GM13977 (cell line): ENCODE measurements around the gene F10.

Experiments used
- DNase-seq: peaks from one replicate; pipeline ENCODE4 v3.0.0; 2012; ENCODE audit warnings: low spot score
- CTCF ChIP-seq: IDR thresholded peaks from 2 replicates; pipeline ENCODE4 v1.5.1; 2012; ENCODE audit warnings: mild to moderate bottlenecking, control low read depth; ENCODE audit not compliant: insufficient read depth; ENCODE audit errors: extremely low read depth, missing control alignments
- in situ Hi-C: fragments of 300-500 bp; cut with MboI; formaldehyde crosslinking; loops from one replicate; pipeline ENCODE4 v1.12.0; 2022; ENCODE audit warnings: low sequenced_read_pairs, low pct_unique_long_range_greater_than_20kb, mixed read lengths, inconsistent platforms; ENCODE audit not compliant: unreplicated experiment

The F10 gene

GRCh38 chr13:113086031-113086750 lies 36.4 kb upstream of the F10 start:
- in situ Hi-C loops, result no loop called here
- DNase-seq, result no peak

GRCh38 chr13:113086991-113087922 lies 35.3 kb upstream of the F10 start:
- DNase-seq, result no peak
- in situ Hi-C loops, result no loop called here
- no peak for TF ChIP-seq CTCF

More at GRCh38 chr13:113086031-113086750, 36.4 kb upstream of the F10 start:
- TF ChIP-seq CTCF, result no peak

- in situ Hi-C loops, result no loop called here
- TF ChIP-seq CTCF, result no peak
- DNase-seq, result no peak
Observed at GRCh38 chr13:113087923-113088690, 34.5 kb upstream of the F10 start.

- in situ Hi-C loops, result no loop called here
Observed at GRCh38 chr13:113088691-113089020, 33.9 kb upstream of the F10 start.

GRCh38 chr13:113089693-113090414 lies 32.7 kb upstream of the F10 start:
- DNase-seq, result no peak
- in situ Hi-C loops, result no loop called here
- no peak for TF ChIP-seq CTCF

More at GRCh38 chr13:113088691-113089020, 33.9 kb upstream of the F10 start:
- TF ChIP-seq CTCF, result no peak
- no peak for DNase-seq

GRCh38 chr13:113090415-113090770 lies 32.2 kb upstream of the F10 start:
- DNase-seq, result no peak
- TF ChIP-seq CTCF, result no peak
- in situ Hi-C loops, result no loop called here
